IMR-90 (cell line): ENCODE results near the gene PAM. TPM values are rescaled to one million over a fixed set of nuclear protein-coding genes. Genes with fewer than 3 reads are reported as not detected.

ENCODE experiments used
- ATAC-seq: fragments of 200-7000 bp; cut with Tn5 transposase; 2 replicates; pipeline ENCODE4 v1.9.1; 2020; ENCODE audit warnings: low read depth, mild to moderate bottlenecking, moderate library complexity
- BruUV-seq: library from RNA; stranded (reverse); fragments of 400-500 nt; replicated peaks from 2 replicates; lab custom pipeline; 2021; lab: Mats Ljungman, UMichigan
- CTCF ChIA-PET: fragments of 300-600 bp; formaldehyde crosslinking; extraction: SDS; loops from one replicate; lab custom pipeline; 2021; ENCODE audit warnings: antibody characterized with exemption; lab: Yijun Ruan, JAX
- POLR2A ChIA-PET: fragments of 300-600 bp; sonication (Branson Sonifier 250); formaldehyde crosslinking; loops from one replicate; lab custom pipeline; 2022; ENCODE audit warnings: antibody characterized with exemption; ENCODE audit not compliant: unreplicated experiment; lab: Charles Lee
- DNase-seq: peaks from one replicate; pipeline ENCODE4 v3.0.0; 2013
- H2AFZ ChIP-seq: replicated peaks from 2 replicates; pipeline ENCODE3; 2013; ENCODE audit warnings: low read length, mild to moderate bottlenecking; ENCODE audit not compliant: poor library complexity
- H2AK5ac ChIP-seq: 2 replicates; pipeline ENCODE4 v1.6.1; 2013; ENCODE audit warnings: low read depth, low read length, inconsistent platforms
- H2AK9ac ChIP-seq: replicated peaks from 2 replicates; pipeline ENCODE3; 2013; ENCODE audit warnings: mild to moderate bottlenecking, low read depth, low read length, moderate library complexity; ENCODE audit not compliant: poor library complexity
- H2BK120ac ChIP-seq: 2 replicates; pipeline ENCODE4 v1.6.1; 2013; ENCODE audit warnings: low read depth, low read length, inconsistent platforms
- H2BK15ac ChIP-seq: 3 replicates; pipeline ENCODE4 v1.6.1; 2013; ENCODE audit warnings: low read depth, low read length, inconsistent platforms
- H2BK20ac ChIP-seq: 2 replicates; pipeline ENCODE4 v1.6.1; 2013; ENCODE audit warnings: low read depth, mild to moderate bottlenecking, inconsistent platforms, low read length, moderate library complexity
- H2BK5ac ChIP-seq: 2 replicates; pipeline ENCODE4 v1.6.1; 2013; ENCODE audit warnings: mild to moderate bottlenecking, low read depth, low read length, inconsistent platforms; ENCODE audit not compliant: poor library complexity, severe bottlenecking
- H3K14ac ChIP-seq: replicated peaks from 2 replicates; pipeline ENCODE4 v1.6.1; 2013; ENCODE audit warnings: low read depth, low read length, inconsistent platforms
- H3K18ac ChIP-seq: 2 replicates; pipeline ENCODE4 v1.6.1; 2013; ENCODE audit warnings: low read depth, low read length, control low read depth
- H3K23ac ChIP-seq: 2 replicates; pipeline ENCODE4 v1.6.1; 2013; ENCODE audit warnings: low read depth, low read length, inconsistent platforms
- H3K27ac ChIP-seq: 2 replicates; pipeline ENCODE4 v1.5.1; 2013; ENCODE audit warnings: mild to moderate bottlenecking, control low read depth, low read length; ENCODE audit not compliant: insufficient read depth
- H3K27me3 ChIP-seq: 2 replicates; pipeline ENCODE4 v1.6.1; 2013; ENCODE audit warnings: low read length; ENCODE audit not compliant: control insufficient read depth, insufficient read depth
- H3K36me3 ChIP-seq: 2 replicates; pipeline ENCODE4 v1.6.1; 2013; ENCODE audit warnings: low read length, mixed read lengths; ENCODE audit not compliant: control insufficient read depth, insufficient read depth
- H3K4ac ChIP-seq: 2 replicates; pipeline ENCODE4 v1.6.1; 2013; ENCODE audit warnings: low read depth, low read length, inconsistent platforms
- H3K4me1 ChIP-seq: 2 replicates; pipeline ENCODE4 v1.6.1; 2013; ENCODE audit warnings: low read length, mixed read lengths; ENCODE audit not compliant: control insufficient read depth, insufficient read depth
- H3K4me2 ChIP-seq: 2 replicates; pipeline ENCODE4 v1.6.1; 2013; ENCODE audit warnings: low read depth, mild to moderate bottlenecking, control low read depth, low read length, moderate library complexity
- H3K4me3 ChIP-seq: 2 replicates; pipeline ENCODE4 v1.5.1; 2013; ENCODE audit warnings: low read depth, mild to moderate bottlenecking, control low read depth, low read length, moderate library complexity; ENCODE audit not compliant: insufficient read depth
- H3K56ac ChIP-seq: 2 replicates; pipeline ENCODE4 v1.6.1; 2013; ENCODE audit warnings: low read length, inconsistent platforms; ENCODE audit not compliant: insufficient read depth; ENCODE audit errors: extremely low read depth
- H3K79me1 ChIP-seq, 2 experiments: 2 replicates each; pipeline ENCODE4 v1.6.1; 2013; ENCODE audit warnings: low read length in 2 of 2, inconsistent platforms in 1 of 2, low read depth in 1 of 2
- H3K9ac ChIP-seq: 2 replicates; pipeline ENCODE4 v1.6.1; 2013; ENCODE audit warnings: low read depth, low read length, control low read depth
- H3K9me1 ChIP-seq: 2 replicates; pipeline ENCODE4 v1.6.1; 2013; ENCODE audit warnings: low read length, inconsistent platforms; ENCODE audit not compliant: insufficient read depth
- H3K9me3 ChIP-seq: 2 replicates; pipeline ENCODE4 v1.6.1; 2013; ENCODE audit warnings: low read length; ENCODE audit not compliant: control insufficient read depth, insufficient read depth
- H4K20me1 ChIP-seq: 2 replicates; pipeline ENCODE4 v1.6.1; 2013; ENCODE audit warnings: low read length, inconsistent platforms; ENCODE audit not compliant: insufficient read depth
- H4K5ac ChIP-seq: 2 replicates; pipeline ENCODE4 v1.6.1; 2013; ENCODE audit warnings: mild to moderate bottlenecking, low read depth, low read length, control low read depth
- H4K8ac ChIP-seq, 2 experiments: 2 replicates each; pipeline ENCODE4 v1.6.1; 2013; ENCODE audit warnings: low read depth in 2 of 2, low read length in 2 of 2, control low read depth in 1 of 2, inconsistent platforms in 1 of 2
- H4K91ac ChIP-seq: 2 replicates; pipeline ENCODE4 v1.6.1; 2013; ENCODE audit warnings: low read depth, low read length, inconsistent platforms; ENCODE audit not compliant: insufficient read depth
- CEBPB ChIP-seq: IDR thresholded peaks from 2 replicates; pipeline ENCODE4 v1.6.1; 2012; ENCODE audit warnings: low read depth, low read length, improper control_type of control experiment
- CHD1 ChIP-seq: IDR thresholded peaks from 2 replicates; pipeline ENCODE4 v1.6.1; 2012; ENCODE audit warnings: low read depth, low read length, improper control_type of control experiment
- ELK1 ChIP-seq: fragments of 150-350 bp; IDR thresholded peaks from 2 replicates; pipeline ENCODE4 v1.6.1; 2016; ENCODE audit warnings: low read depth, mild to moderate bottlenecking, low read length, moderate library complexity, borderline replicate concordance
- MXI1 ChIP-seq: IDR thresholded peaks from 2 replicates; pipeline ENCODE4 v1.6.1; 2012; ENCODE audit warnings: low read depth, mild to moderate bottlenecking, low read length, moderate library complexity, borderline replicate concordance
- NFE2L2 ChIP-seq: fragments of 150-350 bp; IDR thresholded peaks from 2 replicates; pipeline ENCODE4 v1.6.1; 2016; ENCODE audit warnings: low read depth, mild to moderate bottlenecking, low read length
- POLR2A ChIP-seq: IDR thresholded peaks from 2 replicates; pipeline ENCODE4 v1.6.1; 2012; ENCODE audit warnings: mild to moderate bottlenecking, low read depth, low read length
- RAD21 ChIP-seq: IDR thresholded peaks from 2 replicates; pipeline ENCODE4 v1.6.1; 2012; ENCODE audit warnings: low read length, improper control_type of control experiment
- RCOR1 ChIP-seq: IDR thresholded peaks from 2 replicates; pipeline ENCODE4 v1.6.1; 2012; ENCODE audit warnings: mild to moderate bottlenecking, low read length, improper control_type of control experiment; ENCODE audit not compliant: insufficient replicate concordance
- RFX5 ChIP-seq: IDR thresholded peaks from 2 replicates; pipeline ENCODE4 v1.8.0; 2012; ENCODE audit warnings: low read depth, mild to moderate bottlenecking, low read length, moderate library complexity
- SMC3 ChIP-seq: fragments of 150-350 bp; IDR thresholded peaks from 2 replicates; pipeline ENCODE4 v1.6.1; 2016; ENCODE audit warnings: low read depth, mild to moderate bottlenecking, antibody characterized with exemption, low read length, moderate library complexity
- USF2 ChIP-seq: fragments of 150-350 bp; IDR thresholded peaks from 2 replicates; pipeline ENCODE4 v1.6.1; 2017; ENCODE audit warnings: mild to moderate bottlenecking, antibody characterized with exemption, low read length, low read depth
- WGBS, 2 experiments: methylation state at CpG; one replicate each; pipeline versions ENCODE4 v1.1.5 to v1.1.7; 2013; ENCODE audit warnings: missing lambda C conversion rate in 2 of 2; ENCODE audit not compliant: insufficient read length in 1 of 2; ENCODE audit errors: extremely low coverage in 2 of 2; 5-methylcytosine and 5-hydroxymethylcytosine counted together
- dilution Hi-C: fragments of 300-500 bp; cut with HindIII; formaldehyde crosslinking; loops from one replicate; pipeline ENCODE4 v1.14.3; 2018; ENCODE audit warnings: low sequenced_read_pairs; ENCODE audit not compliant: unreplicated experiment
- in situ Hi-C: fragments of 300-500 bp; cut with MboI; formaldehyde crosslinking; loops from 3 replicates; pipeline ENCODE4 v1.14.3; 2019; ENCODE audit warnings: low sequenced_read_pairs, inconsistent platforms, mixed read lengths
- intact Hi-C: fragments of 100-400 bp; cut with micrococcal nuclease; formaldehyde crosslinking; loops from 2 replicates; pipeline ENCODE4 v1.10.0; 2022
- polyA plus RNA-seq, 3 experiments: library from polyadenylated mRNA; depleted of rRNA; stranded (reverse); fragments of >200 nt; gene quantifications; 2 replicates each; pipeline ENCODE4 v1.2.3, GENCODE V29; 2012; ENCODE audit warnings: low replicate concordance in 1 of 3
- total RNA-seq: library from RNA; depleted of rRNA; stranded (reverse); fragments of >200 nt; gene quantifications from 2 replicates; pipeline ENCODE4 v1.2.3, GENCODE V29; 2012

PAM gene
- total and polyA plus RNA-seq, 2 of the 4 experiments (the other 2 are of a cell fraction), result 115 to 179 TPM

DNA sequence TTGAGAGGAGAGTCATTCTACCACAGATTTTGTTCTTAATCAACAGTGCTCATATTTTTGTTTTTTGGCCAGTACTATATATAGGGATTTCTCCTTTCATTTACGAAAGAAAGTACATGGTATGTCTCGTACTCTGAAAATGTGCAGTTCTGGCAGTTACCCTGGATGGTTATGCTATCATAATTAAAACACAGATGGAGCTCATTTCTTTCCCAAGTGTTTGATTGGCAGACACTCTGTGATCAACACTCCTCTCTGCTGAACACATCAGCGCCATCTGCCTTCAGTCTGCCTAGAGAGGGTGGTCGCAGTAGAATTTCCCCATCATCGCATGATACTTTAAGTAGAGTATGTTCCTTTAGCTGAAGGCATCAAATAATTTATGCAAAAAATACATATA is 64.5 kb downstream of the PAM start:
- Histone ChIP-seq H3K4me3 (no peak overlapping the region), H3K27ac (no peak overlapping the region), H3K9ac (no peak overlapping the region), H3K56ac (no peak overlapping the region), H2BK120ac (no peak overlapping the region), H3K4ac (no peak overlapping the region), H2BK5ac (no peak overlapping the region), H3K79me1 (peaks cover 29 to 35% of the 10 kb centered on the region in 2 experiments), H3K4me1 (peaks cover 3% of the 10 kb centered on the region; the same call in 1 of the 2 replicates), H4K8ac (no peak overlapping the region), H2BK15ac (no peak overlapping the region), H4K91ac (no peak overlapping the region), H3K18ac (no peak overlapping the region), H3K23ac (no peak overlapping the region), H2BK20ac (no peak overlapping the region), H2AFZ (no peak overlapping the region), H2AK5ac (no peak overlapping the region), H2AK9ac (no peak overlapping the region), H3K14ac (no peak overlapping the region), H3K9me3 (no peaks in the 10 kb centered on the region), H3K27me3 (no peaks in the 10 kb centered on the region), H3K36me3 (no peaks in the 10 kb centered on the region), H3K9me1 (0 out of 2 replicates have a peak, but pooled peaks cover 4% of the 10 kb centered on the region), H3K4me2 (no peak overlapping the region), H4K5ac (no peak overlapping the region), H4K20me1 (peaks cover 12% of the 10 kb centered on the region; the same call in 1 of the 2 replicates)
- POLR2A ChIA-PET, result no interaction called here
- in situ Hi-C loops (no loop called here), intact Hi-C loops (no loop called here), dilution Hi-C loops (no loop called here)
- BruUV-seq, result no TSS peak
- CTCF ChIA-PET, result no interaction called here
- 100% methylated on average over 1 of the region's 5 CpGs; no CpG with 5 or more reads in 1 of the 2 experiments for WGBS, 2 experiments
- no peak for TF ChIP-seq CEBPB
- no peak for TF ChIP-seq POLR2A
- TF ChIP-seq USF2, result no peak
- TF ChIP-seq CHD1, result no peak
- TF ChIP-seq SMC3, result no peak
- no peak for TF ChIP-seq NFE2L2
- TF ChIP-seq ELK1, result no peak
- TF ChIP-seq RAD21, result no peak
- no peak for TF ChIP-seq RCOR1
- TF ChIP-seq RFX5, result no peak
- no peak for TF ChIP-seq MXI1
- DNase-seq (no peak), ATAC-seq (no peak)
